Stimulated activated CD8-positive, alpha-beta memory T cell treated with anti-CD3 and anti-CD28 coated beads, Interleukin-7, amount 100 ng/mL, for 4 hours (primary cell): ENCODE measurements around the gene EVX2.

Experiments used
- DNase-seq, 2 donors: peaks; one replicate each; pipeline ENCODE4 v3.0.0-alpha.2; 2020; ENCODE audit warnings: low read depth in 2 of 2

EVX2 gene

GRCh38 chr2:176107731-176108181, 24.0 kb upstream of the EVX2 start:
- no peak for DNase-seq

- no peak for DNase-seq
Observed at GRCh38 chr2:176106581-176107539, 23.1 kb upstream of the EVX2 start, which contains the start of gene HOXD11. Gene HOXD11 (plus strand): TSS chr2:176107280. CDS start chr2:176107356, 76 bp downstream.

- DNase-seq, result no peak
Observed at GRCh38 chr2:176105730-176106580, 22.2 kb upstream of the EVX2 start.

- DNase-seq, result no peak
Observed at GRCh38 chr2:176105078-176105729, 21.4 kb upstream of the EVX2 start.

GRCh38 chr2:176104316-176105077, 20.7 kb upstream of the EVX2 start:
- no peak for DNase-seq

- DNase-seq, result no peak
Observed at GRCh38 chr2:176103742-176104315, 20.1 kb upstream of the EVX2 start.

- DNase-seq, result no peak
Observed at GRCh38 chr2:176103194-176103593, 19.4 kb upstream of the EVX2 start.

- DNase-seq, result no peak
Observed at GRCh38 chr2:176102309-176102866, 18.6 kb upstream of the EVX2 start.

GRCh38 chr2:176101842-176102241, 18.1 kb upstream of the EVX2 start:
- no peak for DNase-seq

- no peak for DNase-seq
Observed at GRCh38 chr2:176101216-176101830, 17.6 kb upstream of the EVX2 start.

GRCh38 chr2:176100547-176101140, 16.9 kb upstream of the EVX2 start:
- no peak for DNase-seq

- no peak for DNase-seq
Observed at GRCh38 chr2:176099728-176100546, 16.2 kb upstream of the EVX2 start, which contains the start of gene HOXD12. Gene HOXD12 (plus strand): TSS chr2:176099795. CDS start chr2:176099802, 7 bp downstream.

- no peak for DNase-seq
Observed at GRCh38 chr2:176099159-176099727, 15.5 kb upstream of the EVX2 start.

- no peak for DNase-seq
Observed at GRCh38 chr2:176098366-176099158, 14.8 kb upstream of the EVX2 start.

GRCh38 chr2:176097820-176098365, 14.1 kb upstream of the EVX2 start:
- DNase-seq, result no peak

- DNase-seq, result peak in 1 of 2 donors; percentile 25
Observed at GRCh38 chr2:176096986-176097819, 13.4 kb upstream of the EVX2 start.
